ENCODE results near the gene REPS2. TPM values are rescaled to one million over a fixed set of nuclear protein-coding genes. Genes with fewer than 3 reads are reported as not detected.

Gene REPS2
- total RNA-seq, 2 experiments from 2014 or later: not detected

GRCh38 chrX:17025621-17026302, 79.3 kb downstream of the REPS2 start:
- Mint-ChIP-seq H3K9me3 (no peaks in the 10 kb centered on the region), H3K4me3 (no peak overlapping the region), H3K27me3 (no peaks in the 10 kb centered on the region), H3K4me1 (ENCODE audit: low read depth) (no peaks in the 10 kb centered on the region), H3K27ac (no peak overlapping the region), H3K36me3 (ENCODE audit: low read depth) (no peaks in the 10 kb centered on the region)
- ATAC-seq: no peak
- ChIA-PET CTCF (no interaction called here), POLR2A (no interaction called here)
- TF ChIP-seq CTCF (IDR thresholded peaks at IDR 0.05): no peak
- intact Hi-C loops (cut with micrococcal nuclease): no loop called here
- no peak for DNase-seq

GRCh38 chrX:17027931-17028330, 81.5 kb downstream of the REPS2 start:
- ATAC-seq (no peak), DNase-seq (no peak)
- no peak overlapping the region for H3K4me3 Mint-ChIP-seq
- H3K36me3 Mint-ChIP-seq (ENCODE audit: low read depth): no peaks in the 10 kb centered on the region
- H3K4me1 Mint-ChIP-seq (ENCODE audit: low read depth): no peaks in the 10 kb centered on the region
- intact Hi-C loops (cut with micrococcal nuclease): no loop called here
- no peaks in the 10 kb centered on the region for H3K27me3 Mint-ChIP-seq
- no peak for TF ChIP-seq CTCF (IDR thresholded peaks at IDR 0.05)
- ChIA-PET CTCF (no interaction called here), POLR2A (no interaction called here)
- H3K9me3 Mint-ChIP-seq: no peaks in the 10 kb centered on the region
- no peak overlapping the region for H3K27ac Mint-ChIP-seq

GRCh38 chrX:17028356-17028755, 81.9 kb downstream of the REPS2 start:
- no peaks in the 10 kb centered on the region for H3K9me3 Mint-ChIP-seq
- no peaks in the 10 kb centered on the region for H3K36me3 Mint-ChIP-seq (ENCODE audit: low read depth)
- no peak overlapping the region for H3K4me3 Mint-ChIP-seq
- TF ChIP-seq CTCF (IDR thresholded peaks at IDR 0.05): no peak
- no peak overlapping the region for H3K27ac Mint-ChIP-seq
- CTCF ChIA-PET: no interaction called here
- DNase-seq (no peak), ATAC-seq (no peak)
- H3K27me3 Mint-ChIP-seq: no peaks in the 10 kb centered on the region
- intact Hi-C loops (cut with micrococcal nuclease): no loop called here
- POLR2A ChIA-PET: no interaction called here
- no peaks in the 10 kb centered on the region for H3K4me1 Mint-ChIP-seq (ENCODE audit: low read depth)

GRCh38 chrX:17030092-17030491, 83.6 kb downstream of the REPS2 start:
- ATAC-seq (no peak), DNase-seq (no peak)
- Mint-ChIP-seq H3K27ac (no peak overlapping the region), H3K27me3 (no peaks in the 10 kb centered on the region), H3K4me1 (ENCODE audit: low read depth) (no peaks in the 10 kb centered on the region), H3K9me3 (no peaks in the 10 kb centered on the region), H3K36me3 (ENCODE audit: low read depth) (no peaks in the 10 kb centered on the region), H3K4me3 (no peak overlapping the region)
- POLR2A ChIA-PET: no interaction called here
- intact Hi-C loops (cut with micrococcal nuclease): no loop called here
- CTCF ChIA-PET: no interaction called here
- no peak for TF ChIP-seq CTCF (IDR thresholded peaks at IDR 0.05)

GRCh38 chrX:17030580-17031270, 84.3 kb downstream of the REPS2 start:
- CTCF ChIA-PET: interaction anchor here (3.0 kb wide), 1 partner anchor 16 kb away, joined by 10 read pairs; no protein-coding TSS in a partner anchor
- Mint-ChIP-seq H3K4me3 (no peak overlapping the region), H3K27ac (no peak overlapping the region), H3K36me3 (ENCODE audit: low read depth) (no peaks in the 10 kb centered on the region), H3K9me3 (no peaks in the 10 kb centered on the region), H3K4me1 (ENCODE audit: low read depth) (no peaks in the 10 kb centered on the region), H3K27me3 (no peaks in the 10 kb centered on the region)
- DNase-seq: no peak
- no peak for ATAC-seq
- intact Hi-C loops (cut with micrococcal nuclease): no loop called here
- TF ChIP-seq CTCF (IDR thresholded peaks at IDR 0.05): no peak
- POLR2A ChIA-PET: no interaction called here

All from activated CD8-positive, alpha-beta T cell treated with anti-CD3 and anti-CD28 coated beads for 36 hours (primary cell).